Neuronal stem cell (in vitro differentiated cells): ENCODE data around the gene ATP8A2.
A peak's percentile ranks its signal among the peaks of the same experiment; 100 is the strongest.

Experiments
- DNase-seq: peaks from one replicate; pipeline ENCODE4 v3.0.0-alpha.2; 2013; ENCODE audit warnings: low spot score
- H2AFZ ChIP-seq: one replicate; pipeline ENCODE4 v1.6.1; 2013; ENCODE audit warnings: mild to moderate bottlenecking, low read length, inconsistent platforms
- H2AK5ac ChIP-seq: 2 replicates; pipeline ENCODE4 v1.6.1; 2013; ENCODE audit warnings: low read depth, mild to moderate bottlenecking, inconsistent platforms, low read length, moderate library complexity, mixed read lengths
- H2BK120ac ChIP-seq: 2 replicates; pipeline ENCODE4 v1.6.1; 2013; ENCODE audit warnings: low read depth, mild to moderate bottlenecking, inconsistent platforms, low read length, moderate library complexity, mixed read lengths
- H2BK12ac ChIP-seq: one replicate; pipeline ENCODE4 v1.6.1; 2013; ENCODE audit warnings: low read length, inconsistent platforms
- H2BK15ac ChIP-seq: 2 replicates; pipeline ENCODE4 v1.6.1; 2013; ENCODE audit warnings: mild to moderate bottlenecking, low read length, inconsistent platforms, mixed read lengths
- H2BK5ac ChIP-seq: one replicate; pipeline ENCODE4 v1.6.1; 2013; ENCODE audit warnings: inconsistent platforms, mild to moderate bottlenecking, low read length, moderate library complexity
- H3K14ac ChIP-seq: one replicate; pipeline ENCODE4 v1.6.1; 2013; ENCODE audit warnings: low read length, inconsistent platforms
- H3K18ac ChIP-seq: 2 replicates; pipeline ENCODE4 v1.6.1; 2013; ENCODE audit warnings: low read length, inconsistent platforms
- H3K23ac ChIP-seq: 2 replicates; pipeline ENCODE4 v1.6.1; 2013; ENCODE audit warnings: low read depth, mild to moderate bottlenecking, mixed read lengths, low read length, inconsistent platforms; ENCODE audit not compliant: poor library complexity
- H3K27ac ChIP-seq: replicated peaks from 3 replicates; pipeline ENCODE4 v1.5.1; 2013; ENCODE audit warnings: low read length, inconsistent platforms
- H3K27me3 ChIP-seq, 3 experiments: 2 replicates each; pipeline ENCODE4 v1.6.1; 2013; ENCODE audit warnings: low read length in 3 of 3, mild to moderate bottlenecking in 2 of 3, inconsistent platforms in 1 of 3, low read depth in 1 of 3, mixed read lengths in 1 of 3, moderate library complexity in 1 of 3; ENCODE audit not compliant: control insufficient read depth in 3 of 3, insufficient read depth in 3 of 3
- H3K36me3 ChIP-seq, 2 donors: replicated peaks in 1 of 2; 2 replicates each; pipeline ENCODE4 v1.6.1; 2013; ENCODE audit warnings: low read length in 2 of 2; ENCODE audit not compliant: control insufficient read depth in 2 of 2, insufficient read depth in 2 of 2
- H3K4ac ChIP-seq: 2 replicates; pipeline ENCODE4 v1.6.1; 2013; ENCODE audit warnings: inconsistent platforms, mild to moderate bottlenecking, low read length, moderate library complexity
- H3K4me1 ChIP-seq, 2 donors: 1 replicate in 1 of 2; 2 replicates in 1 of 2; pipeline ENCODE4 v1.6.1; 2013; ENCODE audit warnings: low read length in 2 of 2, low read depth in 1 of 2; ENCODE audit not compliant: control insufficient read depth in 2 of 2, insufficient read depth in 1 of 2
- H3K4me2 ChIP-seq: one replicate; pipeline ENCODE4 v1.6.1; 2013; ENCODE audit warnings: mild to moderate bottlenecking, low read length, inconsistent platforms; ENCODE audit not compliant: insufficient read depth, poor library complexity, severe bottlenecking
- H3K4me3 ChIP-seq, 2 donors: 2 replicates each; pipeline ENCODE4 v1.5.1; 2013; ENCODE audit warnings: low read length in 2 of 2, mild to moderate bottlenecking in 2 of 2, inconsistent platforms in 1 of 2, moderate library complexity in 1 of 2
- H3K79me1 ChIP-seq: one replicate; pipeline ENCODE4 v1.6.1; 2013; ENCODE audit warnings: low read depth, mild to moderate bottlenecking, inconsistent platforms, low read length, moderate library complexity
- H3K9ac ChIP-seq: one replicate; pipeline ENCODE4 v1.6.1; 2013; ENCODE audit warnings: mild to moderate bottlenecking, low read depth, low read length, inconsistent platforms; ENCODE audit not compliant: poor library complexity
- H3K9me3 ChIP-seq, 2 donors: replicated peaks in 1 of 2; 2 replicates each; pipeline versions ENCODE3 to v1.6.1; 2013; ENCODE audit warnings: low read length in 2 of 2, mild to moderate bottlenecking in 2 of 2, inconsistent platforms in 1 of 2, low read depth in 1 of 2, mixed read lengths in 1 of 2, moderate library complexity in 1 of 2; ENCODE audit not compliant: control insufficient read depth in 2 of 2, insufficient read depth in 1 of 2
- H4K8ac ChIP-seq: one replicate; pipeline ENCODE4 v1.6.1; 2013; ENCODE audit warnings: low read depth, mild to moderate bottlenecking, inconsistent platforms, low read length, moderate library complexity
- H4K91ac ChIP-seq: one replicate; pipeline ENCODE4 v1.6.1; 2013; ENCODE audit warnings: low read length, low read depth, mild to moderate bottlenecking, inconsistent platforms; ENCODE audit not compliant: poor library complexity
- WGBS, 2 donors: extraction: QIAGEN DNeasy Blood & Tissue Kit; methylation state at CpG; one replicate each; pipeline ENCODE4 v1.1.7; 2013; ENCODE audit warnings: missing lambda C conversion rate in 2 of 2, mixed read lengths in 1 of 2; ENCODE audit not compliant: insufficient read length in 2 of 2, insufficient replicate concordance in 1 of 2; ENCODE audit errors: extremely low coverage in 2 of 2; 5-methylcytosine and 5-hydroxymethylcytosine counted together

The ATP8A2 gene

GRCh38 chr13:25743421-25743820 is 371.6 kb downstream of the ATP8A2 start:
- Histone ChIP-seq H3K4me1 (peaks cover 0 to 7% of the 10 kb centered on the region in 2 donors), H3K4me2 (no peak overlapping the region), H2BK12ac (no peak overlapping the region), H3K18ac (no peak overlapping the region), H2BK120ac (no peak overlapping the region), H3K9ac (no peak overlapping the region), H3K36me3 (no peaks in the 10 kb centered on the region), H3K14ac (no peak overlapping the region), H3K9me3 (no peaks in the 10 kb centered on the region), H2BK15ac (no peak overlapping the region), H4K91ac (no peak overlapping the region), H2AFZ (no peak overlapping the region), H3K27me3 (no peaks in the 10 kb centered on the region), H4K8ac (no peak overlapping the region), H3K4ac (no peak overlapping the region), H2BK5ac (no peak overlapping the region), H3K4me3 (no peak overlapping the region), H2AK5ac (no peak overlapping the region), H3K23ac (no peak overlapping the region), H3K27ac (no peak overlapping the region), H3K79me1 (no peaks in the 10 kb centered on the region)
- no peak for DNase-seq
- no CpG with 5 or more reads among the region's 4 CpGs for WGBS, 2 donors

GRCh38 chr13:25744178-25744577 is 372.4 kb downstream of the ATP8A2 start:
- Histone ChIP-seq H3K79me1 (no peaks in the 10 kb centered on the region), H2AK5ac (no peak overlapping the region), H2BK5ac (no peak overlapping the region), H3K4me2 (no peak overlapping the region), H2BK15ac (no peak overlapping the region), H3K23ac (no peak overlapping the region), H4K8ac (no peak overlapping the region), H4K91ac (no peak overlapping the region), H3K27ac (no peak overlapping the region), H3K4ac (no peak overlapping the region), H2BK12ac (no peak overlapping the region), H3K14ac (no peak overlapping the region), H3K9ac (no peak overlapping the region), H3K4me1 (peaks cover 0 to 9% of the 10 kb centered on the region in 2 donors), H3K4me3 (no peak overlapping the region), H3K27me3 (no peaks in the 10 kb centered on the region), H2AFZ (no peak overlapping the region), H2BK120ac (no peak overlapping the region), H3K18ac (peak overlapping the region; percentile 89), H3K9me3 (no peaks in the 10 kb centered on the region), H3K36me3 (no peaks in the 10 kb centered on the region)
- WGBS, 2 donors: no CpG with 5 or more reads among the region's 6 CpGs
- DNase-seq: no peak

GRCh38 chr13:25746131-25746530 is 374.4 kb downstream of the ATP8A2 start:
- WGBS, 2 donors: no CpG with 5 or more reads among the region's 3 CpGs
- Histone ChIP-seq H3K4me3 (no peak overlapping the region), H4K91ac (no peak overlapping the region), H2BK12ac (no peak overlapping the region), H3K9ac (no peak overlapping the region), H3K4me2 (no peak overlapping the region), H3K14ac (no peak overlapping the region), H2BK15ac (no peak overlapping the region), H2AFZ (no peak overlapping the region), H3K18ac (no peak overlapping the region), H2BK5ac (no peak overlapping the region), H4K8ac (no peak overlapping the region), H3K79me1 (no peaks in the 10 kb centered on the region), H3K9me3 (no peaks in the 10 kb centered on the region), H3K4ac (no peak overlapping the region), H3K27me3 (no peaks in the 10 kb centered on the region), H3K27ac (no peak overlapping the region), H2AK5ac (no peak overlapping the region), H2BK120ac (no peak overlapping the region), H3K4me1 (peaks cover 0 to 13% of the 10 kb centered on the region in 2 donors), H3K23ac (no peak overlapping the region), H3K36me3 (no peaks in the 10 kb centered on the region)
- no peak for DNase-seq

- no peaks in the 10 kb centered on the region for H3K79me1 ChIP-seq
- no peak overlapping the region for H2BK120ac ChIP-seq
- H2BK5ac ChIP-seq: no peak overlapping the region
- H3K4me3 ChIP-seq: peak overlapping the region in 1 of 2 donors; percentile 30
- peak overlapping the region; percentile 31 for H2BK15ac ChIP-seq
- no CpG with 5 or more reads among the region's 8 CpGs for WGBS, 2 donors
- H3K9ac ChIP-seq: no peak overlapping the region
- H3K9me3 ChIP-seq: no peaks in the 10 kb centered on the region
- no peak overlapping the region for H3K14ac ChIP-seq
- H3K4ac ChIP-seq: no peak overlapping the region
- DNase-seq: no peak
- no peak overlapping the region for H2AFZ ChIP-seq
- H3K36me3 ChIP-seq: no peaks in the 10 kb centered on the region
- peaks cover 0 to 2% (median 0%) of the 10 kb centered on the region in 3 experiments for H3K27me3 ChIP-seq
- H3K18ac ChIP-seq: peak overlapping the region; percentile 11
- H3K4me1 ChIP-seq: peaks cover 0 to 19% of the 10 kb centered on the region in 2 donors
- peak overlapping the region; percentile 34 for H2AK5ac ChIP-seq
- no peak overlapping the region for H3K4me2 ChIP-seq
- H3K27ac ChIP-seq: no peak overlapping the region
- no peak overlapping the region for H4K91ac ChIP-seq
- H4K8ac ChIP-seq: no peak overlapping the region
- no peak overlapping the region for H2BK12ac ChIP-seq
- no peak overlapping the region for H3K23ac ChIP-seq
Measured at GRCh38 chr13:25752957-25753551, 381.3 kb downstream of the ATP8A2 start.
